PC-9 (cell line): ENCODE measurements around the gene TMEM117.

Experiments used
- EZH2 ChIP-seq: fragments of 200-600 bp; sonication (generic); IDR thresholded peaks from 2 replicates; pipeline ENCODE4 v1.8.0; 2017; ENCODE audit warnings: antibody characterized with exemption, low read depth
- TF ChIP-seq, protein P1 (sequence below): fragments of 200-600 bp; sonication (generic); conservative IDR thresholded peaks from 2 replicates; pipeline ENCODE4 v1.6.1; 2017; ENCODE audit warnings: mixed run types, antibody characterized with exemption, mild to moderate bottlenecking, moderate library complexity

DNA sequence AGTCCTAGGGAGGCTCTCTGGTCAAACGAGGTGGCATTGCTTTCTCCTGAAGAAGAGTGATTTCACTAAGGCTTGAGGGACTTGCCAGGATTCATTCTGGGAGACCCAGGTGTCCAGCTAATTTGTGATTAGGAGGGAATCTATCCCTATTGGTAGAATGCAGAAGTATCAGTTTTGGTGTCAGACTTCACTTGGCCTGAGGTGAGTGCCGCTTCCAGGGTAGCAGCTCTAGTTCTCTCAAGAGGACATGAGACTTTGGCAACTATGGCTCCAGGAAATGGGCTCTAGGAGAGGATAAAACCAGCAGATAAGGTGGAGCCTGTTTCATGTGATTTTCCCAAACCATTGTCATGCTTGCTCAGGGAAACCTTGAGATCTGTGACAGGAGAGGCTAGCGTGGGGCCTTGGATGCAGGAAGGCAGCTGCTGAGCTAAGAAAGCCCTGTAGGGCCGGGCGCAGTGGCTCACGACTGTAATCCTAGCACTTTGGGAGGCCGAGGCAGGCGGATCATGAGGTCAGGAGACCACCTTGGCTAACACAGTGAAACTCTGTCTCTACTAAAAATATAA lies 11.6 kb upstream of the TMEM117 start:
- TF ChIP-seq, protein P1, sequence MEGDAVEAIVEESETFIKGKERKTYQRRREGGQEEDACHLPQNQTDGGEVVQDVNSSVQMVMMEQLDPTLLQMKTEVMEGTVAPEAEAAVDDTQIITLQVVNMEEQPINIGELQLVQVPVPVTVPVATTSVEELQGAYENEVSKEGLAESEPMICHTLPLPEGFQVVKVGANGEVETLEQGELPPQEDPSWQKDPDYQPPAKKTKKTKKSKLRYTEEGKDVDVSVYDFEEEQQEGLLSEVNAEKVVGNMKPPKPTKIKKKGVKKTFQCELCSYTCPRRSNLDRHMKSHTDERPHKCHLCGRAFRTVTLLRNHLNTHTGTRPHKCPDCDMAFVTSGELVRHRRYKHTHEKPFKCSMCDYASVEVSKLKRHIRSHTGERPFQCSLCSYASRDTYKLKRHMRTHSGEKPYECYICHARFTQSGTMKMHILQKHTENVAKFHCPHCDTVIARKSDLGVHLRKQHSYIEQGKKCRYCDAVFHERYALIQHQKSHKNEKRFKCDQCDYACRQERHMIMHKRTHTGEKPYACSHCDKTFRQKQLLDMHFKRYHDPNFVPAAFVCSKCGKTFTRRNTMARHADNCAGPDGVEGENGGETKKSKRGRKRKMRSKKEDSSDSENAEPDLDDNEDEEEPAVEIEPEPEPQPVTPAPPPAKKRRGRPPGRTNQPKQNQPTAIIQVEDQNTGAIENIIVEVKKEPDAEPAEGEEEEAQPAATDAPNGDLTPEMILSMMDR, result no peak
- no peak for TF ChIP-seq EZH2
